NCI-H774 (cell line): Measurements from ENCODE around the gene CTDNEP1.

Experiments
- DNase-seq: peaks from one replicate; lab custom pipeline; 2025; lab: John Stamatoyannopoulos, UW

CTDNEP1 gene

GRCh38 chr17:7251661-7252175 is at the start of gene CTDNEP1:
Gene CTDNEP1 (minus strand): TSS chr17:7251734. CDS start chr17:7251296, 438 bp downstream.
- peak; percentile 87 for DNase-seq

GRCh38 chr17:7296189-7296861 is 44.8 kb upstream of the CTDNEP1 start:
- peak; percentile 41 for DNase-seq

GRCh38 chr17:7295230-7296180 is 44.0 kb upstream of the CTDNEP1 start:
- no peak for DNase-seq

GRCh38 chr17:7294614-7295153 is 43.1 kb upstream of the CTDNEP1 start, which contains the start of gene YBX2:
Gene YBX2 (minus strand): TSS chr17:7294639. CDS start chr17:7294500, 139 bp downstream.
- peak; percentile 3 for DNase-seq

- DNase-seq, result no peak
Measured at GRCh38 chr17:7293816-7294613, 42.5 kb upstream of the CTDNEP1 start.

GRCh38 chr17:7293159-7293558 is 41.6 kb upstream of the CTDNEP1 start:
- DNase-seq, result no peak

- no peak for DNase-seq
Measured at GRCh38 chr17:7292729-7293128, 41.2 kb upstream of the CTDNEP1 start.

GRCh38 chr17:7292194-7292593 is 40.7 kb upstream of the CTDNEP1 start:
- DNase-seq, result no peak

- no peak for DNase-seq
Measured at GRCh38 chr17:7290685-7291084, 39.2 kb upstream of the CTDNEP1 start.

GRCh38 chr17:7290166-7290565 is 38.6 kb upstream of the CTDNEP1 start:
- DNase-seq, result no peak

- DNase-seq, result no peak
Measured at GRCh38 chr17:7289256-7290032, 37.9 kb upstream of the CTDNEP1 start.

- no peak for DNase-seq
Measured at GRCh38 chr17:7285679-7286078, 34.1 kb upstream of the CTDNEP1 start.

GRCh38 chr17:7284911-7285310 is 33.4 kb upstream of the CTDNEP1 start:
- DNase-seq, result no peak

- no peak for DNase-seq
Measured at GRCh38 chr17:7283471-7284216, 32.1 kb upstream of the CTDNEP1 start.

- DNase-seq, result no peak
Measured at GRCh38 chr17:7282752-7283321, 31.3 kb upstream of the CTDNEP1 start.

GRCh38 chr17:7281953-7282751 is 30.6 kb upstream of the CTDNEP1 start:
- DNase-seq, result no peak

- DNase-seq, result peak; percentile 74
Measured at GRCh38 chr17:7281074-7281952, 29.8 kb upstream of the CTDNEP1 start, which contains the start of gene SLC2A4. Gene SLC2A4 (plus strand): TSS chr17:7281718. CDS start chr17:7281935, 217 bp downstream.
